Measurements from ENCODE around the gene RYR3.

RYR3 gene

DNA sequence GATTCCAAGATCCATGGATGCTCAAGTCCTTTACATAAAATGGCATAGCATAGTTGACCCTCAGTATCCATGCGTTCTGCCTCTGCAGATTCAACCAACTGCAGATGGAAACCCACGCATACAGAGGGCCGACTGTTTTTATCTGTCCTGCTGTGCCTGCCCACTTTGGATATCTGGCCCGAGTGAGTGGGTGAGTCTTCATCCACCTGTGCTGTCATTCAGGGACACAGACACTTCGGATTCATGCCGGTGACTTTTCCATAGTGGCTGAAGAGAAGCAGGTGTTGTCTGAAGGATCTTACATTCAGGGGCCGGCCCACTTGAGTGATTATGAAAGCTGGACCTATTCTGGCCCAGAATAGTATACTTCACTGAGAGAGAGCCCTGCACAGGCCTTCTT, 85.1 kb downstream of the RYR3 start (continued):
- TF ChIP-seq, protein P1, sequence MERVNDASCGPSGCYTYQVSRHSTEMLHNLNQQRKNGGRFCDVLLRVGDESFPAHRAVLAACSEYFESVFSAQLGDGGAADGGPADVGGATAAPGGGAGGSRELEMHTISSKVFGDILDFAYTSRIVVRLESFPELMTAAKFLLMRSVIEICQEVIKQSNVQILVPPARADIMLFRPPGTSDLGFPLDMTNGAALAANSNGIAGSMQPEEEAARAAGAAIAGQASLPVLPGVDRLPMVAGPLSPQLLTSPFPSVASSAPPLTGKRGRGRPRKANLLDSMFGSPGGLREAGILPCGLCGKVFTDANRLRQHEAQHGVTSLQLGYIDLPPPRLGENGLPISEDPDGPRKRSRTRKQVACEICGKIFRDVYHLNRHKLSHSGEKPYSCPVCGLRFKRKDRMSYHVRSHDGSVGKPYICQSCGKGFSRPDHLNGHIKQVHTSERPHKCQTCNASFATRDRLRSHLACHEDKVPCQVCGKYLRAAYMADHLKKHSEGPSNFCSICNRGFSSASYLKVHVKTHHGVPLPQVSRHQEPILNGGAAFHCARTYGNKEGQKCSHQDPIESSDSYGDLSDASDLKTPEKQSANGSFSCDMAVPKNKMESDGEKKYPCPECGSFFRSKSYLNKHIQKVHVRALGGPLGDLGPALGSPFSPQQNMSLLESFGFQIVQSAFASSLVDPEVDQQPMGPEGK (CRISPR knock-in tag; IDR thresholded peaks at IDR 0.05; ENCODE audit: borderline replicate concordance): no peak
- TF ChIP-seq RARB (CRISPR knock-in tag; IDR thresholded peaks at IDR 0.05): no peak
- no peak for TF ChIP-seq TOX (CRISPR knock-in tag; IDR thresholded peaks at IDR 0.05; ENCODE audit: borderline replicate concordance)
- no peak for TF ChIP-seq BACH2 (CRISPR knock-in tag; IDR thresholded peaks at IDR 0.05; ENCODE audit: borderline replicate concordance)

- no peak for TF ChIP-seq ZNF70 (CRISPR knock-in tag; IDR thresholded peaks at IDR 0.05)
- no peak for TF ChIP-seq CSDC2 (CRISPR knock-in tag; IDR thresholded peaks at IDR 0.05)
- TF ChIP-seq ZNF8 (CRISPR knock-in tag; IDR thresholded peaks at IDR 0.05): no peak
- no peak for TF ChIP-seq TCF4 (CRISPR knock-in tag; IDR thresholded peaks at IDR 0.05; ENCODE audit: borderline replicate concordance)
- no peak for TF ChIP-seq OSR1 (CRISPR knock-in tag; IDR thresholded peaks at IDR 0.05)
- no peak for ATAC-seq
These were observed 85.7 kb downstream of the RYR3 start for GRCh38 chr15:33396475-33396874.

DNA sequence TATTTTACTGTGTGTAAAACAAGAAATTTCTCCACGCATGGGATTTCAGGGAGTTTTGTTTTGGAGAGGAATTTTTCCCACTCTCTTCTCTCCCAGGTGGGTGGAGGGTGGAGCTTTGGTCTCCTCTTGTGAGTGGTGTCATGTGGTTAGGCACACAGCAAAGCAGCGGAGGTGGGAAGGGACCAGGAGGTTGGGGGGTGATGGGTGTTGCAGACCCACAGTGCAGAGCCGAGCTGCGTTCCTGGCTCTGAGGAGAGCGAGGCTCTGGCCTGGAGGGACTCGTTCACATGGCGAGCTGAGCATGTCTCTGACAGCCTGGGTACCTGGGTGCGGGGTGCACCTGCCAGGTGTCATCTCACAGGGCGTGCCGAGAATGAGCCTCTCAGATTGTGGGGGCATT, 87.8 kb downstream of the RYR3 start:
- no peak for ATAC-seq

DNA sequence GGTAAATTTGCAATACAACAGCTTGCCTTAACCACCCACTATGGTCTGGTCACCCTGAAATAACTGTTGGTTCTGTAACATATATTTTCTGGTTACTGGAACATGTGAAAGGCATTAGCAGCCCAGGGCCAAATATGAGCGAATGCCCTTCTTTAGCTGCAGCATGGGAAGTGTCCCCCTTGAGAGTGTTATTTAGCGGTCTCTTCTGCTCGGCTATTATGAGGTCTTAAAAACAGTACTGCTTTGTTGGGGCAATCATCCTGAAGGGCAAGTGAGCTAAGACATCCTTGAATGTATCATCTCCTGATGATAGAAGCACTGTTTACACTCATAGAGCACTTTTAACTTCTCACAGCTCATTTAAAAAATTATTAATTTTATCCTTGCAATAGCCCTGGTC, 90.2 kb downstream of the RYR3 start:
- TF ChIP-seq ARNTL (CRISPR knock-in tag; IDR thresholded peaks at IDR 0.05; ENCODE audit: borderline replicate concordance, low read depth): no peak
- TF ChIP-seq PPARA (CRISPR knock-in tag; IDR thresholded peaks at IDR 0.05; ENCODE audit: borderline replicate concordance): no peak
- no peak for ATAC-seq

More for the DNA sequence above, 87.8 kb downstream of the RYR3 start:
- TF ChIP-seq, protein P1 (CRISPR knock-in tag; IDR thresholded peaks at IDR 0.05; ENCODE audit: borderline replicate concordance): no peak
- TF ChIP-seq ISL1 (CRISPR knock-in tag; IDR thresholded peaks at IDR 0.05) (no peak), ZFP30 (CRISPR knock-in tag; IDR thresholded peaks at IDR 0.05) (no peak), BACH2 (CRISPR knock-in tag; IDR thresholded peaks at IDR 0.05; ENCODE audit: borderline replicate concordance) (no peak), ZNF8 (CRISPR knock-in tag; IDR thresholded peaks at IDR 0.05) (no peak), ZNF565 (CRISPR knock-in tag; conservative IDR thresholded peaks at IDR 0.05; ENCODE audit: low read depth) (no peak), ZNF70 (CRISPR knock-in tag; IDR thresholded peaks at IDR 0.05) (no peak), ARNTL (CRISPR knock-in tag; IDR thresholded peaks at IDR 0.05; ENCODE audit: borderline replicate concordance, low read depth) (no peak), PPARA (CRISPR knock-in tag; IDR thresholded peaks at IDR 0.05; ENCODE audit: borderline replicate concordance) (no peak)
- TF ChIP-seq, protein P2, sequence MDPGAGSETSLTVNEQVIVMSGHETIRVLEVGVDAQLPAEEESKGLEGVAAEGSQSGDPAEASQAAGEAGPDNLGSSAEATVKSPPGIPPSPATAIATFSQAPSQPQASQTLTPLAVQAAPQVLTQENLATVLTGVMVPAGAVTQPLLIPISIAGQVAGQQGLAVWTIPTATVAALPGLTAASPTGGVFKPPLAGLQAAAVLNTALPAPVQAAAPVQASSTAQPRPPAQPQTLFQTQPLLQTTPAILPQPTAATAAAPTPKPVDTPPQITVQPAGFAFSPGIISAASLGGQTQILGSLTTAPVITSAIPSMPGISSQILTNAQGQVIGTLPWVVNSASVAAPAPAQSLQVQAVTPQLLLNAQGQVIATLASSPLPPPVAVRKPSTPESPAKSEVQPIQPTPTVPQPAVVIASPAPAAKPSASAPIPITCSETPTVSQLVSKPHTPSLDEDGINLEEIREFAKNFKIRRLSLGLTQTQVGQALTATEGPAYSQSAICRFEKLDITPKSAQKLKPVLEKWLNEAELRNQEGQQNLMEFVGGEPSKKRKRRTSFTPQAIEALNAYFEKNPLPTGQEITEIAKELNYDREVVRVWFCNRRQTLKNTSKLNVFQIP (CRISPR knock-in tag; IDR thresholded peaks at IDR 0.05; ENCODE audit: borderline replicate concordance, low read depth): no peak

DNA sequence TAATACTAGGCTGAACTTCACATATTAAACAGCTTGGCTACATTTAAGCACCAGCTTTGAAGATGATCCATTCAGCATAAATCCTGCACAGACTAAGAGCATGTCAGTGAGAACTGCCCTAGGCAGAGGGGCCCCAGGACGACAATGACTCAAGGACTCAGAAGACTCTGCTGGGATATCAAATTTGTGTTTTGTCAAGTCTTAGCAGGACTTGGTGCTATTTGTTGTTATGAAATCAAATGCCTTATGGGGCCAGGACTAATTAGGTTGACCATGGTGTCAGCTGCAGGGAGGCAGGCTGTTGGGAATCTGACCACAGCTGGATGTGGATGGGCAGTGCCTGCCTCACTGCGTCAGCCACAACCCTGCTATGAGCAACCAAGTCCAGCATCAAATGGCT, 91.8 kb downstream of the RYR3 start:
- ATAC-seq: no peak
- TF ChIP-seq ZFP3 (CRISPR knock-in tag; IDR thresholded peaks at IDR 0.05): no peak
- no peak for TF ChIP-seq BACH2 (CRISPR knock-in tag; IDR thresholded peaks at IDR 0.05; ENCODE audit: borderline replicate concordance)
- TF ChIP-seq SNAI2 (CRISPR knock-in tag; IDR thresholded peaks at IDR 0.05): no peak
- TF ChIP-seq CSDC2 (CRISPR knock-in tag; IDR thresholded peaks at IDR 0.05): no peak
- TF ChIP-seq ZNF565 (CRISPR knock-in tag; conservative IDR thresholded peaks at IDR 0.05; ENCODE audit: low read depth): no peak
- TF ChIP-seq ZNF8 (CRISPR knock-in tag; IDR thresholded peaks at IDR 0.05): no peak
- TF ChIP-seq, protein P1 (CRISPR knock-in tag; IDR thresholded peaks at IDR 0.05; ENCODE audit: borderline replicate concordance): no peak

DNA sequence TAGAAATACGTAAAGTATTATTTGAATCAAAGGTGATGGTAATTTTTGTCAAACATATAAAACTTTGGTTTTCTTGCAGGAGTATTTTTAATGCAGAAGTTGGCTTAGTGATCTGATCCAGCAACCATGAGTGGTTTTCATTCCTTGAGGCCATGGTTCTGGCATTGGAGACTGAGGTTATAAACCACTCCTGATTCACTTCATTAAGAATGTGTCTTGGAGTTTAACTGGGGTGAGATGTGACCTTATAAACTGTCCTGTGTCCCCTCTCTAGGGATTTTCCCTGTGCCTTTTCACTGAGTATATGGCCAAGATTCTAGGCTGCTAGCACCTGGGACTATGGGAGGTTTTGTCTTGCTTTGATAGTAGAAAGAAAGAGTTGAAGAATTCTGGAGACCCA, 94.3 kb downstream of the RYR3 start:
- no peak for TF ChIP-seq ARNTL (CRISPR knock-in tag; IDR thresholded peaks at IDR 0.05; ENCODE audit: borderline replicate concordance, low read depth)
- no peak for TF ChIP-seq RARB (CRISPR knock-in tag; IDR thresholded peaks at IDR 0.05)
- TF ChIP-seq TOX (CRISPR knock-in tag; IDR thresholded peaks at IDR 0.05; ENCODE audit: borderline replicate concordance): no peak
- no peak for TF ChIP-seq ISL1 (CRISPR knock-in tag; IDR thresholded peaks at IDR 0.05)
- no peak for TF ChIP-seq PPARA (CRISPR knock-in tag; IDR thresholded peaks at IDR 0.05; ENCODE audit: borderline replicate concordance)
- TF ChIP-seq CSDC2 (CRISPR knock-in tag; IDR thresholded peaks at IDR 0.05): no peak
- TF ChIP-seq ZC3H10 (CRISPR knock-in tag; IDR thresholded peaks at IDR 0.05): no peak
- no peak for TF ChIP-seq GLIS3 (CRISPR knock-in tag; IDR thresholded peaks at IDR 0.05)
- TF ChIP-seq TCF4 (CRISPR knock-in tag; IDR thresholded peaks at IDR 0.05; ENCODE audit: borderline replicate concordance): no peak
- TF ChIP-seq BACH2 (CRISPR knock-in tag; IDR thresholded peaks at IDR 0.05; ENCODE audit: borderline replicate concordance): no peak
- TF ChIP-seq ZNF565 (CRISPR knock-in tag; conservative IDR thresholded peaks at IDR 0.05; ENCODE audit: low read depth): no peak
- no peak for TF ChIP-seq OSR1 (CRISPR knock-in tag; IDR thresholded peaks at IDR 0.05)
- no peak for TF ChIP-seq ZFP30 (CRISPR knock-in tag; IDR thresholded peaks at IDR 0.05)
- TF ChIP-seq ZNF8 (CRISPR knock-in tag; IDR thresholded peaks at IDR 0.05): no peak
- no peak for TF ChIP-seq ZNF70 (CRISPR knock-in tag; IDR thresholded peaks at IDR 0.05)
- TF ChIP-seq SNAI2 (CRISPR knock-in tag; IDR thresholded peaks at IDR 0.05): no peak
- no peak for ATAC-seq
